GM10266 (cell line): ENCODE measurements around the gene C2CD2L.
"Not testable (repeated sequence)": the region's sequence is repeated elsewhere in the genome, so short reads cannot be mapped to it uniquely, and the experiment has no call there.

Experiments used
- DNase-seq: peaks from one replicate; pipeline ENCODE4 v3.0.0; 2012; ENCODE audit errors: extremely low spot score
- TF ChIP-seq, protein P1 (sequence below): IDR thresholded peaks from 2 replicates; pipeline ENCODE4 v1.5.1; 2012; ENCODE audit warnings: mild to moderate bottlenecking, low read depth; ENCODE audit not compliant: control insufficient read depth, insufficient read depth; ENCODE audit errors: missing control alignments

Gene C2CD2L

DNA sequence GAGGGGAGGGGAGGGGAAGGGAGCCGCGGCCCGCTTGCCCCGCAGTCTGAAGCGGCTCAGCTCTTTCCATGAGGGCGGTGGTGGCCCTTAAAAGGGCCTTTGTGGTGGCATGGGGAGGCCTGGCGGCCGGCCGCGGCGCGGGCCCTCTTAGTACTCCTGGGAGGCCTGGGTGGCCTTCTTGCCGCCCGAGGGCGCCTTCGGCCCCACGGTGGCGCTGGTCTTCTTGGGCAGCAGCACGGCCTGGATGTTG lies 12.4 kb upstream of the C2CD2L start:
- DNase-seq = peak; percentile 70
- TF ChIP-seq, protein P1, sequence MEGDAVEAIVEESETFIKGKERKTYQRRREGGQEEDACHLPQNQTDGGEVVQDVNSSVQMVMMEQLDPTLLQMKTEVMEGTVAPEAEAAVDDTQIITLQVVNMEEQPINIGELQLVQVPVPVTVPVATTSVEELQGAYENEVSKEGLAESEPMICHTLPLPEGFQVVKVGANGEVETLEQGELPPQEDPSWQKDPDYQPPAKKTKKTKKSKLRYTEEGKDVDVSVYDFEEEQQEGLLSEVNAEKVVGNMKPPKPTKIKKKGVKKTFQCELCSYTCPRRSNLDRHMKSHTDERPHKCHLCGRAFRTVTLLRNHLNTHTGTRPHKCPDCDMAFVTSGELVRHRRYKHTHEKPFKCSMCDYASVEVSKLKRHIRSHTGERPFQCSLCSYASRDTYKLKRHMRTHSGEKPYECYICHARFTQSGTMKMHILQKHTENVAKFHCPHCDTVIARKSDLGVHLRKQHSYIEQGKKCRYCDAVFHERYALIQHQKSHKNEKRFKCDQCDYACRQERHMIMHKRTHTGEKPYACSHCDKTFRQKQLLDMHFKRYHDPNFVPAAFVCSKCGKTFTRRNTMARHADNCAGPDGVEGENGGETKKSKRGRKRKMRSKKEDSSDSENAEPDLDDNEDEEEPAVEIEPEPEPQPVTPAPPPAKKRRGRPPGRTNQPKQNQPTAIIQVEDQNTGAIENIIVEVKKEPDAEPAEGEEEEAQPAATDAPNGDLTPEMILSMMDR = peak; percentile 85

DNA sequence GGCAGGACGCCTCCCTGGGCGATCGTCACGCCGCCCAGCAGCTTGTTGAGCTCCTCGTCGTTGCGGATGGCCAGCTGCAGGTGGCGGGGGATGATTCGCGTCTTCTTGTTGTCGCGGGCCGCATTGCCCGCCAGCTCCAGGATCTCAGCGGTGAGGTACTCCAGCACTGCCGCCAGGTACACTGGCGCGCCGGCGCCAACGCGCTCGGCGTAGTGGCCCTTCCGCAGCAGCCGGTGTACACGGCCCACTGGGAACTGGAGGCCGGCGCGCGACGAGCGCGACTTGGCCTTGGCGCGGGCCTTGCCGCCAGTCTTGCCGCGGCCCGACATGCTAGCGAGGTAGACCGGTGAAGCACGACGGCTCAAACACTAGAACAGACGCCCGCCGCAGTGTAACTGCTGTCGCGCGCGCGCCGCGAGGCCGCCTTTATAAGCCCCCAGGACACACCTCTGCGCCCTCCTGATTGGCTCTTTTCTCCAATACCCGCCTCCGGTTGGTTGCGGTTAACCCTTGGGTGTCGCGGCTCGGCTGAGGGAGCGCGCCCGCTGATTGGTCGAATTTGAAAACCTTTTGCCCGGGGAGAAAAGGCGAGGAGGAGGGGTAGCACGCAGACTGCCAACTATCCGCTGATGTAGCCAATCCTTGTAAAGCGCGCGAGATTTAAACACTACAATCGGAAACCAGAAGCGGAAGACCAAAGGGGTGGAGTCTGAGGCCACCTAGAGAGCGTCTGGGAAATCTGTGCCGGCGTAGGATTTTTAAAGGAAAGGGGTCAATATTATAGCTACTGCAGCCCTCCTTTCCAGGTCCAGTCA lies 11.9 kb upstream of the C2CD2L start:
- peak; percentile 99 for DNase-seq
- TF ChIP-seq, protein P1 = no peak

DNA sequence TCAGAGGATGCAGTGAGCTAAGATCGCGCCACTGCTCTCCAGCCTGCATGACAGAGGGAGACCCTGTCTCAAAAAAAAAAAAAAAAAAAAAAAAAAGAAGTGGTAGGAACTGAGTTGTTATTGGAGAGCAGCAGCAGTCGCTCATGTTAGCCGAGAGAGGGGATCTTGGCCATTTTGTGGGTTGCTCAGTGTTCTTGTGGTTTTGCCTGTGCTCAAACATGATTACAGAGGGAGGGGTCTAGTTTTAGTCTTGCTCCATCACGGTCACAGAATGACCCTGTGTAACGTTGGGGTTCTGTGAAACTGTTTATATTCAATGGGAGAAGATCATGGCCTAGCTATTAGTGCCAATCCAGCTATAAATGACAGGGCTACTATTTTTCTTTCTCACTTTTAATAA lies 7.4 kb upstream of the C2CD2L start:
- no peak for DNase-seq
- TF ChIP-seq, protein P1 = no peak

DNA sequence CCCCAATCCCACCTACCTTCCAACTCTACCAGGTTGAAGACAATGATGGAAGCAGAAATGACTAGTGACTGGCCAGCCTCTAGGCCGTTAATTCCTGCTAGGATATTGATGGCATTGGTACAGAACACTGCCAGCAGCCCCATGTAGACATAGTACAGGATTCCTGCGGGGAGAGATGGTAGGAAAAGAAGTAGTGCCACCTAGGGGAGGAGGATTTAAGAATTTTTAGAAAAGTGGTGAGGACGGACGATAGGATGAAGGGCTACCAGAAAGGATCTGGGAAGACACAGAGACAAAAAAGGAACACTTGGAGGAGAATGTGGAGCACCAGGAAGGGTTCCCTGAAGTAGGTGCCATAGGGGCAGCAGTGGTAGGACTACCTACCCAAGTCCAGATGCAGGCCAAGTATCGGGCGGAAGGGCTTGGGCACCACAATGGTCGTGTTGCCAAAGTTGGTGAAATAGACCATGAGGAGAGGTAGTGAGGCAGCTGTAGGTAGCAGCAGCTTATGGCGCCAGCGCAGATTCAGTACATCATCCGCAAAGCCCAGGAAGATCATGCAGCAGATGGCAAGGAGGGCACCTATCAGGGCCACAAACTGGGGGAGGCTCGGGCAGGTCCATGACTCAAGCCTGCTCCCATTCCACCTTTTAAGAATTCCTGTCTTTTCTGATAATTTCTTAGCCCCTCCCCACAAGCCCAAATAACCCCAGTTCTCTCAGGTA lies 6.7 kb upstream of the C2CD2L start:
- TF ChIP-seq, protein P1 = peak; percentile 40
- DNase-seq = no peak

DNA sequence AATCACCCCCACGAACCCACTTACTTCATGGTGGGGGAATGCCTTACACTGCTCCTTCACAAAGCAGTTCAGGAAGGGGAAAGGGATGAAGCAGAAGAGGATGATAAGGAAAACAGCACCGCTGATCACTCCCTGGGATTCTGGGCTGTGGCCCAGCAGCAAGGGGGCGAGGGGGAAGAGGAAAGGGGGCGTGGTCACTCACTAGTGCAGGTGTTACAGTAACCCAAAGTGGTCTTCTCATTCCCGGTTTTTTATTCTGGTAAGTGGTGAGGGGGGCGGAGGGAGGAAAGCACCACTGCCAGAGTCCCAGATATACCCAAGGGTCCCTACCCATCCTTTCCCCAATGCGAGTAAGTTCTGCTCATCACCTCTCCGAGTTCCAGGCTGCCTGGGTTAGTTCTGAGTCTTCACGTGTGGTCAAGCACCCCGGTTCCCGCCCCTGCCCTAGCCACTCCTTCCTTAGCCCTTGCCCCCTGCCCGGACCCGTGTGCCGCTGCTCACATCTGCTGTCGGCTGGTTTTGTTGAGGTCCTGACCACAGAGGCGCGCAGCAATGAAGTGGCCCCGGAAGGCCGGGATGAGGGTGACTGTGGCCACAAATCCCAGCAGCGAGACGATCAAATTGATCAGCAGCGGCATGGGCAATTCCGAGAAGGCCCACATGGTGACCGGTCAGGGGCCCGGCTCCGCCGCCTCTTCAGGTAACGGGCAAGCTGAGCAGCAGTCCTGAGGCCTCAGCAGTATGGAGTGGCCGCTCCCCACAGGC lies 6.0 kb upstream of the C2CD2L start:
- TF ChIP-seq, protein P1 = no peak
- DNase-seq = no peak

DNA sequence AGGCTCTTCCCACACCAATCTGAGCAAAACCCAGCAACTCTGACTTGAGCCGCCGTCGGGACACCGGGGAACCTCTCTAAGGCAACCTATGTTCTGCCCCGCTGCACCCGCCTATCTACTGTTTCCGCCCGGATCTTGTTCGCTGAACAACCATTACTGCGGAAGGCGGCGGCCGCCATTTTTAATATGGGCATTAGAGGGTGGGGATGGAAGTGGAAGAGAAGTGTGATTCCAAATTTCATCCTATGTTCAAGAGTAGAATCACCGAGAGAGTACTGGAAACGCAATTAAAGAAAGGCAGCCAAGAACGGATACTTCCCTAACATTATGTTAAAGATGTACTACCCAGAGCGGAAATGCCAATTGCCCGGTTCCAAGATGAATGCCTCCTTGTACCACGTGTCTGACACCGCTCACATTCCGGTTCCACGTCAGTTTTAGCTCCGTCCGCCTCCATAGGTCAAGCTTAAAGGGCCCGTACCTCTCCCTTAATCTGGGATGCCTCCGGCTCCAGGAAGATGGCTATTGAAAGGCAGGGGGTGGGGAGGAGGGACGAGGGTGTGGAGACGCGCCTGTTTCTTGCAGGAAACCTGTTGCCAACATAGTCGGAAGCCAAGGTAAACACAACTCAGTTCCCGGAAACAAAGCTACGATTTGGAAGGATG lies 5.3 kb upstream of the C2CD2L start, which contains the start of gene DPAGT1:
Gene DPAGT1, minus strand, starts transcription at position 95 of the 665 bp plus-strand sequence. CDS start 198 bp downstream, outside the sequence.
- TF ChIP-seq, protein P1 = no peak
- peak; percentile 81 for DNase-seq

DNA sequence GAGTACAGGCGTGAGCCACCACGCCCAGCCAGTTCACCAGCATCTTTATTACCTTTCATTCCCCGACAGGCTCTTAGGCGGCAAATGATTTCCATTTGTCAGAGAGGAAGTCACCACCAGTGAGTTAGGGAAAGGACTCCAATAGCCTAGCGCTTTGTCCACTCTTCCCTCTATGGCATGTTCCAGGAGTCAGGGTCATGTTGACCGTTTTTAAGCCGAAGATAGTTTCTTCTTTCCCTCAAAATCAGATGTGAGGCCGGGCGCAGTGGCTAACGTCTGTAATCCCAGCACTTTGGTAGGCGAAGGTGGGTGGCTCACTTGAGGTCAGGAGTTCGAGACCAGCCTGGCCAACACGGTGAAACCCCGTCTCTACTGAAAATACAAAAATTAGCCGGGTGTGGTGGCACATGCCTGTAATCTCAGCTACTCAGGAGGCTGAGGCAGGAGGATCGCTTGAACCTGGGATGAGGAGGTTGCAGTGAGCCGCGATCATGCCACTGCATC lies 3.9 kb upstream of the C2CD2L start:
- DNase-seq = not testable (repeated sequence)
